HG03095 (cell line): ENCODE data around the gene APP.

Experiments
- ATAC-seq: cut with Tn5 transposase; IDR thresholded peaks from one replicate; pipeline ENCODE4 v1.9.1; 2021; ENCODE audit warnings: moderate library complexity; ENCODE audit not compliant: unreplicated experiment

APP gene

GRCh38 chr21:25837533-25838265, 332.9 kb downstream of the APP start:
- ATAC-seq, result no peak

GRCh38 chr21:25836396-25836795, 334.2 kb downstream of the APP start:
- ATAC-seq, result no peak

- ATAC-seq, result no peak
Observed at GRCh38 chr21:25834381-25834780, 336.2 kb downstream of the APP start.

GRCh38 chr21:25831300-25831960, 339.1 kb downstream of the APP start:
- no peak for ATAC-seq
